Endothelial cell (in vitro differentiated cells): Measurements from ENCODE around the gene ACIN1. TPM values are rescaled to one million over a fixed set of nuclear protein-coding genes. Genes with fewer than 3 reads are reported as not detected.

ENCODE experiments used
- DNase-seq: peaks from one replicate; pipeline ENCODE4 v3.0.0; 2021; ENCODE audit warnings: low spot score
- H3K27ac Mint-ChIP-seq: one replicate; pipeline ENCODE4 v1.8.0; 2021; ENCODE audit warnings: mixed read lengths, inconsistent platforms; ENCODE audit not compliant: unreplicated experiment
- H3K27me3 Mint-ChIP-seq: one replicate; pipeline ENCODE4 v1.8.0; 2021; ENCODE audit warnings: mild to moderate bottlenecking, moderate library complexity, mixed read lengths, inconsistent platforms; ENCODE audit not compliant: unreplicated experiment
- H3K36me3 Mint-ChIP-seq: one replicate; pipeline ENCODE4 v1.8.0; 2021; ENCODE audit warnings: mild to moderate bottlenecking, low read depth, mixed read lengths, inconsistent platforms; ENCODE audit not compliant: unreplicated experiment
- H3K4me1 Mint-ChIP-seq: one replicate; pipeline ENCODE4 v1.8.0; 2021; ENCODE audit warnings: mild to moderate bottlenecking, mixed read lengths, inconsistent platforms; ENCODE audit not compliant: unreplicated experiment
- H3K4me3 Mint-ChIP-seq: one replicate; pipeline ENCODE4 v1.8.0; 2021; ENCODE audit warnings: mild to moderate bottlenecking, mixed read lengths, inconsistent platforms; ENCODE audit not compliant: unreplicated experiment
- H3K9me3 Mint-ChIP-seq: one replicate; pipeline ENCODE4 v1.8.0; 2021; ENCODE audit warnings: mixed read lengths, inconsistent platforms; ENCODE audit not compliant: unreplicated experiment
- long read RNA-seq: library from polyadenylated mRNA; unstranded; transcript quantifications from one replicate; pipeline ENCODE4 v2.0.0, GENCODE V29; 2020; ENCODE audit not compliant: unreplicated experiment
- total RNA-seq: library from RNA; stranded (reverse); fragmentation: NEBNext Ultra II Directional; extraction: Animal tissue kit (Norgen Biotek cat#: 25700); gene quantifications from one replicate; pipeline ENCODE4 v1.2.1, GENCODE V29; 2021; ENCODE audit not compliant: unreplicated experiment
- TF ChIP-seq, protein P1 (sequence below): fragments of 200-600 bp; sonication (generic); IDR thresholded peaks from one replicate; pipeline ENCODE4 v1.5.0; 2021; ENCODE audit warnings: antibody characterized with exemption; ENCODE audit not compliant: unreplicated experiment

ACIN1 gene, protein sequence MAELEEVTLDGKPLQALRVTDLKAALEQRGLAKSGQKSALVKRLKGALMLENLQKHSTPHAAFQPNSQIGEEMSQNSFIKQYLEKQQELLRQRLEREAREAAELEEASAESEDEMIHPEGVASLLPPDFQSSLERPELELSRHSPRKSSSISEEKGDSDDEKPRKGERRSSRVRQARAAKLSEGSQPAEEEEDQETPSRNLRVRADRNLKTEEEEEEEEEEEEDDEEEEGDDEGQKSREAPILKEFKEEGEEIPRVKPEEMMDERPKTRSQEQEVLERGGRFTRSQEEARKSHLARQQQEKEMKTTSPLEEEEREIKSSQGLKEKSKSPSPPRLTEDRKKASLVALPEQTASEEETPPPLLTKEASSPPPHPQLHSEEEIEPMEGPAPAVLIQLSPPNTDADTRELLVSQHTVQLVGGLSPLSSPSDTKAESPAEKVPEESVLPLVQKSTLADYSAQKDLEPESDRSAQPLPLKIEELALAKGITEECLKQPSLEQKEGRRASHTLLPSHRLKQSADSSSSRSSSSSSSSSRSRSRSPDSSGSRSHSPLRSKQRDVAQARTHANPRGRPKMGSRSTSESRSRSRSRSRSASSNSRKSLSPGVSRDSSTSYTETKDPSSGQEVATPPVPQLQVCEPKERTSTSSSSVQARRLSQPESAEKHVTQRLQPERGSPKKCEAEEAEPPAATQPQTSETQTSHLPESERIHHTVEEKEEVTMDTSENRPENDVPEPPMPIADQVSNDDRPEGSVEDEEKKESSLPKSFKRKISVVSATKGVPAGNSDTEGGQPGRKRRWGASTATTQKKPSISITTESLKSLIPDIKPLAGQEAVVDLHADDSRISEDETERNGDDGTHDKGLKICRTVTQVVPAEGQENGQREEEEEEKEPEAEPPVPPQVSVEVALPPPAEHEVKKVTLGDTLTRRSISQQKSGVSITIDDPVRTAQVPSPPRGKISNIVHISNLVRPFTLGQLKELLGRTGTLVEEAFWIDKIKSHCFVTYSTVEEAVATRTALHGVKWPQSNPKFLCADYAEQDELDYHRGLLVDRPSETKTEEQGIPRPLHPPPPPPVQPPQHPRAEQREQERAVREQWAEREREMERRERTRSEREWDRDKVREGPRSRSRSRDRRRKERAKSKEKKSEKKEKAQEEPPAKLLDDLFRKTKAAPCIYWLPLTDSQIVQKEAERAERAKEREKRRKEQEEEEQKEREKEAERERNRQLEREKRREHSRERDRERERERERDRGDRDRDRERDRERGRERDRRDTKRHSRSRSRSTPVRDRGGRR
- 226 TPM for total RNA-seq
- long read RNA-seq, partial matches to known transcripts = 4 of 5 reads
- long read RNA-seq, other reads (novel, unspliced or antisense) = 1 of 5 reads

DNA sequence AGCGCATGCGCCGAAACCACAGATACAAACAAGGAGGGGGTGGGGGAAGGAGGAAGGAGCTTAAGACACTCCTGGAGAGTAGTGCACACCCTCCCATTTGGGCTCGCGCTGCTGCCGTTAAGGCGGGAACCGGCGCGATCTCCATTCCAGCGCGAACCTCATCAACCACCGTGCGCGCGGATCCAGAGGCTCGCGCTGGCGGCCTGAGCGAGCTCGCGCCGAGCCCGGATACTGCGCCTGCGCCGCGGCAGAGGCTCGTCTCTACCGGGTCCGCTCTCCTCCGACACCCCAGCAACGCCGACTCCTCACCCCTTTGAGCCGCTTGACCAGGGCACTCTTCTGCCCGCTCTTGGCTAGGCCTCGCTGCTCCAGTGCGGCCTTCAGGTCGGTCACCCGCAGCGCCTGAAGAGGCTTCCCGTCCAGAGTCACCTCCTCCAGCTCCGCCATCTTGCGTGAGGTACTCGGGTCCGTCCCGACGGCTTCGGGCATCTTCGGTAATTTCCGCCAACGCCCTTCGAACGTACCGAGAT is at the start of gene ACIN1:
ACIN1 (minus strand) TSS at position 471 of the 530 bp plus-strand sequence; CDS start at position 447, 24 bp downstream.
- Mint-ChIP-seq H3K4me3 (no peak within 1 kb of the TSS), H3K4me1 (peaks cover 34% of the 10 kb centered on the region), H3K9me3 (no peaks in the 10 kb centered on the region), H3K36me3 (peaks cover 27% of the 10 kb centered on the region), H3K27ac (no peak within 1 kb of the TSS), H3K27me3 (peaks cover 3% of the 10 kb centered on the region)
- TF ChIP-seq, protein P1, sequence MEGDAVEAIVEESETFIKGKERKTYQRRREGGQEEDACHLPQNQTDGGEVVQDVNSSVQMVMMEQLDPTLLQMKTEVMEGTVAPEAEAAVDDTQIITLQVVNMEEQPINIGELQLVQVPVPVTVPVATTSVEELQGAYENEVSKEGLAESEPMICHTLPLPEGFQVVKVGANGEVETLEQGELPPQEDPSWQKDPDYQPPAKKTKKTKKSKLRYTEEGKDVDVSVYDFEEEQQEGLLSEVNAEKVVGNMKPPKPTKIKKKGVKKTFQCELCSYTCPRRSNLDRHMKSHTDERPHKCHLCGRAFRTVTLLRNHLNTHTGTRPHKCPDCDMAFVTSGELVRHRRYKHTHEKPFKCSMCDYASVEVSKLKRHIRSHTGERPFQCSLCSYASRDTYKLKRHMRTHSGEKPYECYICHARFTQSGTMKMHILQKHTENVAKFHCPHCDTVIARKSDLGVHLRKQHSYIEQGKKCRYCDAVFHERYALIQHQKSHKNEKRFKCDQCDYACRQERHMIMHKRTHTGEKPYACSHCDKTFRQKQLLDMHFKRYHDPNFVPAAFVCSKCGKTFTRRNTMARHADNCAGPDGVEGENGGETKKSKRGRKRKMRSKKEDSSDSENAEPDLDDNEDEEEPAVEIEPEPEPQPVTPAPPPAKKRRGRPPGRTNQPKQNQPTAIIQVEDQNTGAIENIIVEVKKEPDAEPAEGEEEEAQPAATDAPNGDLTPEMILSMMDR = no peak
- DNase-seq = no peak

DNA sequence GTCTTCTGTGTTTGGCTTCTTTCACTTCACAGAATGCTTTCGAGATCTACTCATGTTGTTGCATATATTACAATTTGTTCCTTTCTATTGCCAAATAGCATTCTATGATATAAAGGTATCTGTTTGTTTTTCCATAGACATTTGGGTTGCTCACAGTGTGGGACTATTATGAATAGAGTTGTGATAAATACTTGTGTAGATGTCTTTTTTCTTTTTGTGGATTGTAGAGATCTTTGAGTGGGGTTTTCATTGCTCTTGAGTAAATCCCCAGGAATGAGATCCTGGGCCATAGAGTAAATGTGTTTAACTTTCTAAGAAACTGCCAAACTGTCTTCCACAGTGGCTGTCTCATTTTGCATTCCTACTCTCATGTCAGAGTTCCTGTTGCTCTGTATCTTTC is 49.0 kb upstream of the ACIN1 start:
- no peak overlapping the region for H3K27ac Mint-ChIP-seq
- peaks cover 20% of the 10 kb centered on the region for H3K36me3 Mint-ChIP-seq
- no peak for DNase-seq
- no peak overlapping the region for H3K4me3 Mint-ChIP-seq
- TF ChIP-seq, protein P1 = no peak
- no peaks in the 10 kb centered on the region for H3K9me3 Mint-ChIP-seq
- H3K4me1 Mint-ChIP-seq = peaks cover 17% of the 10 kb centered on the region
- peaks cover 4% of the 10 kb centered on the region for H3K27me3 Mint-ChIP-seq

DNA sequence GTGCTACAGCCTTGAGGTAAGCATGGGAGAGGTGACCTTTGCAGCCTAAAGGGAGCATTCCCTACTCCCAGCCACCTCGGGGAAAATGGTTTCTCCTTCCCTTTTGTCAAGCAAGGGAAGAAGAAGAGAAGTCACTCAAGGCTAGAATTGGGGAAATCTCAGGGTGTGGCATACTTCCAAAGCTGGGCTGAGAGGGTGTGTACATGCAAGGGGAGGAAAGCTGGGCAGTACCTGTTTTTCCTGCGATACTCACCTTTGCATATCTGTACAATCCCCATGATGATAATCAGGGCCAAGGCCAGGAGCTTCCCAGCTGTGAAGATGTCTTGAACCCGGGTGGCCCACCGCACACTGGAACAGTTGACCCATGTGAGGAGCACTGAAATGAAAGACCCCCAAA is 47.9 kb upstream of the ACIN1 start:
- Mint-ChIP-seq H3K4me3 (no peak overlapping the region), H3K27me3 (peaks cover 4% of the 10 kb centered on the region), H3K4me1 (peaks cover 10% of the 10 kb centered on the region), H3K27ac (no peak overlapping the region), H3K36me3 (peaks cover 12% of the 10 kb centered on the region), H3K9me3 (no peaks in the 10 kb centered on the region)
- TF ChIP-seq, protein P1 = no peak
- no peak for DNase-seq

DNA sequence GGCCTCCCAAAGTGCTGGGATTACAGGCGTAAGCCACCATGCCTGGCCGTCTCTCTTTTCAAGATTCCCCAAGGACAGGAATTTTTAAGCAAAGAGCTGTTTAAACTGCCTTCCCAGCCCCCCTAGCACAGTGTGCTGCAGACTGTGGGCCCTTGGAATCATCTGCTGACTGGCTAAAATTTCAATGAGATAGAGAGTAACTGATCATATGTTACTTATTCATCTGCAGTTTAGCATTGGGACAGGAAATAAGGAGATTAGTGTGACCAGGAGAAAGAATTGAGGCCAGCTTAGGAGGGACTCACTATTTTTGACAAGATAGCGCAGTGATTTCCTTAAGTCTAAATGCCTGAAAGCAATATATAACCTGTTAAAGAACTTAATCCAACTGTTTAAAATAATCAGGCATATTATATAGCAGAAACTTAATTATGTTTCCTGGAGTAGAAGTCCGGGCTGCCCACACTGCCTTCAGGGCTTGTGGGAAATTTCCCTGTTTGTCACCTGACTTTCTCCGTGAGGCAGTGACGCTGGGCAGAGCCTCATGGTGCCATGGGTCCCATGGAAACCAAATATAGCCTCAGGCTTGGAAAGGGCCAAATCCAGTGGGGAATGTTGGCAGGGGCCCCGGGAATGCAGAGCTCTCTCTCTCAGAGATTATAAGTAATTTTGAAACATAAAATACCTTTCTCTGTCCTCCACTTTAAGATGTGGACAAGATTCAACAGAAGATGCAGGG is 46.9 kb upstream of the ACIN1 start:
- TF ChIP-seq, protein P1 = no peak
- H3K9me3 Mint-ChIP-seq = no peaks in the 10 kb centered on the region
- H3K27ac Mint-ChIP-seq = no peak overlapping the region
- DNase-seq = no peak
- no peak overlapping the region for H3K4me3 Mint-ChIP-seq
- H3K27me3 Mint-ChIP-seq = peaks cover 1% of the 10 kb centered on the region
- H3K36me3 Mint-ChIP-seq = peaks cover 4% of the 10 kb centered on the region
- peaks cover 8% of the 10 kb centered on the region for H3K4me1 Mint-ChIP-seq
